Lung (tissue), 12 donors: ENCODE measurements around the gene SSNA1. TPM values are rescaled to one million over a fixed set of nuclear protein-coding genes. Genes with fewer than 3 reads are reported as not detected.

ENCODE experiments used
- ATAC-seq: fragments of 200-7000 bp; cut with Tn5 transposase; one replicate; pipeline ENCODE4 v1.9.1; 2020; ENCODE audit warnings: moderate number of reproducible peaks; ENCODE audit not compliant: insufficient read depth, low FRiP score
- DNase-seq, 3 donors: peaks; one replicate each; pipeline ENCODE4 v3.0.0-alpha.2; 2013 to 2017
- H3K27ac ChIP-seq, 2 donors: one replicate each; pipeline ENCODE4 v1.5.1; 2013; ENCODE audit warnings: mild to moderate bottlenecking in 2 of 2, moderate library complexity in 2 of 2, control low read depth in 1 of 2, inconsistent platforms in 1 of 2, low read depth in 1 of 2, low read length in 1 of 2
- H3K27me3 ChIP-seq, 3 donors: one replicate each; pipeline ENCODE4 v1.5.1; 2013; ENCODE audit warnings: low read length in 2 of 3; ENCODE audit not compliant: control insufficient read depth in 3 of 3, insufficient read depth in 3 of 3
- H3K36me3 ChIP-seq, 4 donors: one replicate each; pipeline ENCODE4 v1.5.1; 2013; ENCODE audit warnings: low read length in 4 of 4, mild to moderate bottlenecking in 1 of 4, moderate library complexity in 1 of 4; ENCODE audit not compliant: control insufficient read depth in 4 of 4, insufficient read depth in 4 of 4
- H3K4me1 ChIP-seq, 5 donors: one replicate each; pipeline ENCODE4 v1.5.1; 2013; ENCODE audit warnings: low read length in 5 of 5, mild to moderate bottlenecking in 2 of 5, moderate library complexity in 1 of 5; ENCODE audit not compliant: control insufficient read depth in 5 of 5, insufficient read depth in 5 of 5
- H3K4me3 ChIP-seq: one replicate; pipeline ENCODE4 v1.5.1; 2013; ENCODE audit warnings: mild to moderate bottlenecking, control low read depth, moderate library complexity
- H3K9ac ChIP-seq, 2 donors: one replicate each; pipeline ENCODE4 v1.5.1; 2013; ENCODE audit warnings: low read length in 2 of 2, control low read depth in 1 of 2; ENCODE audit not compliant: insufficient read depth in 1 of 2
- H3K9me3 ChIP-seq, 4 donors: one replicate each; pipeline ENCODE4 v1.5.1; 2013; ENCODE audit warnings: low read length in 3 of 4, mild to moderate bottlenecking in 1 of 4, moderate library complexity in 1 of 4; ENCODE audit not compliant: control insufficient read depth in 4 of 4, insufficient read depth in 3 of 4
- WGBS, 2 donors: extraction: QIAGEN DNeasy Blood & Tissue Kit; methylation state at CpG; one replicate each; pipeline ENCODE4 v1.1.7; 2013; 5-methylcytosine and 5-hydroxymethylcytosine counted together
- polyA plus RNA-seq, 2 donors: library from polyadenylated mRNA; stranded (reverse); fragments of 200-250 nt; gene quantifications; one replicate each; pipeline ENCODE4 v1.2.1, GENCODE V29; 2013
- total RNA-seq, 2 donors: library from RNA; depleted of rRNA in 1 of 2; stranded (reverse); fragments of >200 nt in 1 of 2; gene quantifications; one replicate each; pipeline ENCODE4 v1.2.1, GENCODE V29; 2014 to 2021
- TF ChIP-seq, protein P1 (sequence below): IDR thresholded peaks from 2 replicates; pipeline ENCODE4 v1.5.1; 2012; ENCODE audit warnings: mild to moderate bottlenecking; ENCODE audit errors: control extremely low read depth, extremely low read depth
- donor health status: control.
- donor health status: control.
- donor health status: Bipolar disorder and iron deficiency.
- donor health status: healthy.
- donor health status: DM: yes; HTN: yes; CAD: no.

SSNA1 gene
- total and polyA plus RNA-seq, 4 donors = 40.8 to 144 (median 101) TPM

DNA sequence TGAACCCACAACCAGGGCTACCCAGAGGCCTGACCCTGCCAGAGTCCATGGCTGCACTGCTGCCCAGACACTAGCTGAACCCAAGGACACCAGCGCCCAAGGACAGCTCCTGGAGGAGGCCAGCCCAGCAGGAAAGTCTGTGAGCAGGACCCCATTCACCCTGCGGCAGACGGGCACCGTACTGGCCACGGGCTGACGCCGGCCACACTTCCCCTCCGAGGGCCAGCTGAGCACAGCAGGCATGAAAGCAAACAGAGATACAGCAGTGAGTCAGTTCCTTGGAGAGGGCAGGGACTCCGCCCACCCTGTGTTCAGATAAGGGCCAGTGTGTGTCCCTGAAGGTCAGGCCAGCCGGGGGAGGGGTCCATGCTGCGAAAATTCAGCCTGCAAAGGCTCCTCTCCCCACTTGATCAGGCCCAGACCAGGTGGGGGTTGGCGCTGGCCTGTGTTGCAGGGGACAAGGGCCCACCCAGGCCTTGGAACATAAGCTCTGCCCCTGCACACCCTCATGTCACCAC lies 30.3 kb downstream of the SSNA1 start:
- no peak overlapping the region for H3K4me3 ChIP-seq
- WGBS, 2 donors = 59 to 77% methylated on average over 12 of the region's 12 CpGs
- H3K9me3 ChIP-seq = no peaks in the 10 kb centered on the region
- TF ChIP-seq, protein P1, sequence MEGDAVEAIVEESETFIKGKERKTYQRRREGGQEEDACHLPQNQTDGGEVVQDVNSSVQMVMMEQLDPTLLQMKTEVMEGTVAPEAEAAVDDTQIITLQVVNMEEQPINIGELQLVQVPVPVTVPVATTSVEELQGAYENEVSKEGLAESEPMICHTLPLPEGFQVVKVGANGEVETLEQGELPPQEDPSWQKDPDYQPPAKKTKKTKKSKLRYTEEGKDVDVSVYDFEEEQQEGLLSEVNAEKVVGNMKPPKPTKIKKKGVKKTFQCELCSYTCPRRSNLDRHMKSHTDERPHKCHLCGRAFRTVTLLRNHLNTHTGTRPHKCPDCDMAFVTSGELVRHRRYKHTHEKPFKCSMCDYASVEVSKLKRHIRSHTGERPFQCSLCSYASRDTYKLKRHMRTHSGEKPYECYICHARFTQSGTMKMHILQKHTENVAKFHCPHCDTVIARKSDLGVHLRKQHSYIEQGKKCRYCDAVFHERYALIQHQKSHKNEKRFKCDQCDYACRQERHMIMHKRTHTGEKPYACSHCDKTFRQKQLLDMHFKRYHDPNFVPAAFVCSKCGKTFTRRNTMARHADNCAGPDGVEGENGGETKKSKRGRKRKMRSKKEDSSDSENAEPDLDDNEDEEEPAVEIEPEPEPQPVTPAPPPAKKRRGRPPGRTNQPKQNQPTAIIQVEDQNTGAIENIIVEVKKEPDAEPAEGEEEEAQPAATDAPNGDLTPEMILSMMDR = no peak
- peaks cover 0 to 23% (median 3%) of the 10 kb centered on the region in 4 donors for H3K36me3 ChIP-seq
- DNase-seq (no peak), ATAC-seq (peak; percentile 15)
- peaks cover 0 to 19% (median 1%) of the 10 kb centered on the region in 5 donors for H3K4me1 ChIP-seq
- peak overlapping the region; percentile 72 to 73 for H3K27ac ChIP-seq
- H3K27me3 ChIP-seq = no peaks in the 10 kb centered on the region
- no peak overlapping the region for H3K9ac ChIP-seq

DNA sequence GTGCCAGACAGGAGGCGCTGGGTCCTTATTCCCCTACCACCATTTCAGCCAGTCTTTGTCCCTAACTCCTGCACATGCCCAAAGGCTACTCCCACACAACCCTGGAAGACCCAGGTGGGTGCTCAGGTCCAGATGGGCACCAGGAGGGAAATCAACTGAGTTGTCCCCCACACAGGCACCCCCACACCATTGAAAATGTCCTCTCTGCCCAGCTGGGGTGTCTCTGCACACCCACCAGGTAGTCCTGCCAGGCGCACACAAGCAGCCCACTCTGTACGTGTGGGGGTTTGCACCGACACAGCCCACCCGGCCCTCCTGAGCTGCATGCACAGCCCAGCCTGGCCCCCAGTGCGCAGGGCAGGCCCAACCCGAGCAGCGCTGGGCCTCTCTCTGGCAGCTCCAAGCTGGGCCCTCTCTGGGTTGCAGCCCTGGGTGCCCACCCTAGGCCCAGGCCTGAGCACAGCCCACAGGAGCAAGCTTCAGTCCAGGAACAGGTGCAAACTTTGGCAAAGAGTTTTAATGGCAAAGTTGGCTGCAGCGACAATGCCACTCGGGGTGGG lies 31.4 kb downstream of the SSNA1 start:
- H3K27ac ChIP-seq = no peak overlapping the region
- H3K9ac ChIP-seq = no peak overlapping the region
- DNase-seq (no peak), ATAC-seq (no peak)
- 92 to 95% methylated on average over 10 of the region's 10 CpGs for WGBS, 2 donors
- H3K4me1 ChIP-seq = peaks cover 0 to 21% (median 5%) of the 10 kb centered on the region in 5 donors
- TF ChIP-seq, protein P1 = no peak
- no peaks in the 10 kb centered on the region for H3K27me3 ChIP-seq
- H3K4me3 ChIP-seq = no peak overlapping the region
- peaks cover 0 to 17% (median 3%) of the 10 kb centered on the region in 4 donors for H3K36me3 ChIP-seq
- no peaks in the 10 kb centered on the region for H3K9me3 ChIP-seq

DNA sequence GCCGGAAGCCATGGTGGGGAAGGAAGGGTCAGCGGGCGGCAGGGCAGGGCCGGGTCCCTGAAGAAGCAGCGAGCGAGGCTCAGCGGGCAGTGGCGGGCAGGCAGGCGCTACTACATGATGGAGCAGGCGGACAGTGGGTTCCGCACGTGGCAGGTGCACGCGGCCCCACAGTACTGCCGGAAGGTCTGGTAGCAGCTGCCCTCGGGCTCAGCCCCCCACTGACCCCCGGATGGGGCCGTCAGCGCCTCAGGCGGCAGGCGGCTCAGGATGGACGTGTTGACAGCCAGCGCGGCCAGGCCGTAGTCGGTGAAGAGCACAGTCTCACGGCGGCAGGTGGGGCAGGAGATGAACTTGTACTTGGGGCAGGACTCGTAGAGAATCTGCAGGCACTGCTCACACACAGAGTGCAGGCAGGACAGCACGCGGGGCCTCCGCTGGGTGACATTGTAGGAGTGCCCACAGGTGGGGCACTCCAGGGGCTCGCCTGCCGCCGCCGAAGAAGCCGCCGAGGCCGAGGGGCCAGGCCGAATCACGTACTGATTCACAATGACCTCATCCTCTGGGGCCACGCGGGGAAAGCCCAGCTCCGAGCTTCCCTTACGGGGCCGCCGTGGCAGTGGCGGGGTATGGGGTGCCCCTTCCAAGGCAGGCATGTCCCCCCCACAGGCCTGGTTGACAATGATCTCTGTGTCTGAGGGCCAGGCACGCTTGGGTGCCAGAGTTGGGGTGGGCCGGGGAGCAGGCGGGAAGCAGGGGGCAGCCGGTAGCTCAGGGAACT lies 32.0 kb downstream of the SSNA1 start:
- TF ChIP-seq, protein P1 = no peak
- DNase-seq = no peak
- peaks cover 0 to 10% (median 3%) of the 10 kb centered on the region in 4 donors for H3K36me3 ChIP-seq
- no peak overlapping the region for H3K4me3 ChIP-seq
- H3K9ac ChIP-seq = no peak overlapping the region
- no peaks in the 10 kb centered on the region for H3K27me3 ChIP-seq
- no peak overlapping the region for H3K27ac ChIP-seq
- peaks cover 0 to 21% (median 5%) of the 10 kb centered on the region in 5 donors for H3K4me1 ChIP-seq
- no peak for ATAC-seq
- H3K9me3 ChIP-seq = no peaks in the 10 kb centered on the region
- WGBS, 2 donors = 92 to 94% methylated on average over 52 of the region's 52 CpGs
